Transverse colon (tissue), 3 donors: Measurements from ENCODE around the gene CIAPIN1.

ENCODE experiments used
- CTCF ChIP-seq, 5 experiments: fragments of 200-600 bp in 3 of 5; fragments of 450-650 bp in 2 of 5; sonication (generic) in 3 of 5; IDR thresholded peaks; 1 replicate in 2 of 5; 2 replicates in 3 of 5; pipeline ENCODE4 v1.5.1; 2016 to 2017; ENCODE audit warnings: antibody characterized with exemption in 5 of 5, inconsistent platforms in 3 of 5, mild to moderate bottlenecking in 2 of 5, moderate library complexity in 1 of 5
- EP300 ChIP-seq: sonication (generic); formaldehyde crosslinking; IDR thresholded peaks from one replicate; pipeline ENCODE4 v1.6.1; 2017; ENCODE audit warnings: antibody characterized with exemption, low read depth
- POLR2A ChIP-seq: fragments of 450-650 bp; IDR thresholded peaks from one replicate; pipeline ENCODE4 v1.6.1; 2016; ENCODE audit warnings: antibody characterized with exemption, mild to moderate bottlenecking, moderate library complexity

GRCh38 chr16:57444711-57445110 is 2.5 kb downstream of the CIAPIN1 start:
- TF ChIP-seq EP300 (no peak), CTCF (IDR thresholded peaks at IDR 0.05) (no peak), POLR2A (no peak)
